ENCODE results near the gene CCIN. TPM values are rescaled to one million over a fixed set of nuclear protein-coding genes. Genes with fewer than 3 reads are reported as not detected.

Gene CCIN
- total RNA-seq, 1 experiment from 2014 or later: not detected

- Histone ChIP-seq H3K27me3 (ENCODE audit: insufficient read depth, low read depth) (no peaks in the 10 kb centered on the region), H3K4me3 (no peak overlapping the region), H4K20me1 (ENCODE audit: insufficient read depth) (peaks cover 13% of the 10 kb centered on the region), H3K9me3 (ENCODE audit: insufficient read depth, low read depth) (no peaks in the 10 kb centered on the region), H3K4me1 (replicated peaks; ENCODE audit: insufficient read depth) (no peaks in the 10 kb centered on the region), H3K9me2 (ENCODE audit: insufficient read depth) (no peaks in the 10 kb centered on the region), H2AFZ (no peak overlapping the region), H3F3A (ENCODE audit: insufficient read depth, low read depth) (peaks cover 16% of the 10 kb centered on the region; the same call in 1 of the 2 replicates), H3K27ac (no peak overlapping the region), H3K79me2 (ENCODE audit: low read depth) (peaks cover 6% of the 10 kb centered on the region; the same call in 1 of the 2 replicates), H3K4me2 (no peak overlapping the region), H3K36me3 (ENCODE audit: low read depth) (0 out of 2 replicates have a peak, but pooled peaks cover 4% of the 10 kb centered on the region)
- CTCF ChIA-PET: no interaction called here
- no peak for TF ChIP-seq EZH2 (IDR thresholded peaks at IDR 0.05; ENCODE audit: low read depth)
- no peak for TF ChIP-seq CTCF (conservative IDR thresholded peaks at IDR 0.05)
- DNase-seq: no peak
- BruUV-seq (replicated peaks): no TSS peak
- intact Hi-C loops (cut with micrococcal nuclease; ENCODE audit: unreplicated experiment): no loop called here
- POLR2A ChIA-PET (ENCODE audit: unreplicated experiment): no interaction called here
Measured at GRCh38 chr9:36208521-36209253, 39.5 kb downstream of the CCIN start.

- no peaks in the 10 kb centered on the region for H3K4me1 ChIP-seq (replicated peaks; ENCODE audit: insufficient read depth)
- H3K27me3 ChIP-seq (ENCODE audit: insufficient read depth, low read depth): no peaks in the 10 kb centered on the region
- H3F3A ChIP-seq (ENCODE audit: insufficient read depth, low read depth): peaks cover 35% of the 10 kb centered on the region; the same call in 1 of the 2 replicates
- no peak overlapping the region for H2AFZ ChIP-seq
- no peak overlapping the region for H3K27ac ChIP-seq
- peaks cover 5% of the 10 kb centered on the region; the same call in 1 of the 2 replicates for H3K36me3 ChIP-seq (ENCODE audit: low read depth)
- ChIA-PET POLR2A (ENCODE audit: unreplicated experiment) (no interaction called here), CTCF (no interaction called here)
- peaks cover 24% of the 10 kb centered on the region for H4K20me1 ChIP-seq (ENCODE audit: insufficient read depth)
- DNase-seq: no peak
- H3K4me3 ChIP-seq: no peak overlapping the region
- intact Hi-C loops (cut with micrococcal nuclease; ENCODE audit: unreplicated experiment): no loop called here
- H3K4me2 ChIP-seq: no peak overlapping the region
- TF ChIP-seq EZH2 (IDR thresholded peaks at IDR 0.05; ENCODE audit: low read depth) (no peak), CTCF (conservative IDR thresholded peaks at IDR 0.05) (no peak)
- peaks cover 6% of the 10 kb centered on the region; the same call in 1 of the 2 replicates for H3K79me2 ChIP-seq (ENCODE audit: low read depth)
- no peaks in the 10 kb centered on the region for H3K9me3 ChIP-seq (ENCODE audit: insufficient read depth, low read depth)
- BruUV-seq (replicated peaks): no TSS peak
- no peaks in the 10 kb centered on the region for H3K9me2 ChIP-seq (ENCODE audit: insufficient read depth)
Measured at GRCh38 chr9:36210722-36211121, 41.5 kb downstream of the CCIN start.

- H3K79me2 ChIP-seq (ENCODE audit: low read depth): peaks cover 3% of the 10 kb centered on the region; the same call in 1 of the 2 replicates
- no peak overlapping the region for H3K27ac ChIP-seq
- peaks cover 29% of the 10 kb centered on the region for H4K20me1 ChIP-seq (ENCODE audit: insufficient read depth)
- ChIA-PET CTCF (no interaction called here), POLR2A (ENCODE audit: unreplicated experiment) (no interaction called here)
- no peaks in the 10 kb centered on the region for H3K4me1 ChIP-seq (replicated peaks; ENCODE audit: insufficient read depth)
- H3K9me3 ChIP-seq (ENCODE audit: insufficient read depth, low read depth): no peaks in the 10 kb centered on the region
- H2AFZ ChIP-seq: no peak overlapping the region
- no peak overlapping the region for H3K4me3 ChIP-seq
- peaks cover 41% of the 10 kb centered on the region; the same call in 1 of the 2 replicates for H3F3A ChIP-seq (ENCODE audit: insufficient read depth, low read depth)
- H3K36me3 ChIP-seq (ENCODE audit: low read depth): peaks cover 5% of the 10 kb centered on the region; the same call in 1 of the 2 replicates
- no peak for DNase-seq
- H3K4me2 ChIP-seq: no peak overlapping the region
- TF ChIP-seq CTCF (conservative IDR thresholded peaks at IDR 0.05) (no peak), EZH2 (IDR thresholded peaks at IDR 0.05; ENCODE audit: low read depth) (no peak)
- BruUV-seq (replicated peaks): no TSS peak
- intact Hi-C loops (cut with micrococcal nuclease; ENCODE audit: unreplicated experiment): no loop called here
- H3K9me2 ChIP-seq (ENCODE audit: insufficient read depth): no peaks in the 10 kb centered on the region
- no peaks in the 10 kb centered on the region for H3K27me3 ChIP-seq (ENCODE audit: insufficient read depth, low read depth)
Measured at GRCh38 chr9:36211510-36211909, 42.3 kb downstream of the CCIN start.

Measured in PC-9 (cell line).